Effector CD8-positive, alpha-beta T cell (primary cell): ENCODE measurements around the gene LRRC58.
"Not testable (repeated sequence)": the region's sequence is repeated elsewhere in the genome, so short reads cannot be mapped to it uniquely, and the experiment has no call there.

ENCODE experiments used
- DNase-seq: peaks from one replicate; lab custom pipeline; 2025; lab: John Stamatoyannopoulos, UW

LRRC58 gene

DNA sequence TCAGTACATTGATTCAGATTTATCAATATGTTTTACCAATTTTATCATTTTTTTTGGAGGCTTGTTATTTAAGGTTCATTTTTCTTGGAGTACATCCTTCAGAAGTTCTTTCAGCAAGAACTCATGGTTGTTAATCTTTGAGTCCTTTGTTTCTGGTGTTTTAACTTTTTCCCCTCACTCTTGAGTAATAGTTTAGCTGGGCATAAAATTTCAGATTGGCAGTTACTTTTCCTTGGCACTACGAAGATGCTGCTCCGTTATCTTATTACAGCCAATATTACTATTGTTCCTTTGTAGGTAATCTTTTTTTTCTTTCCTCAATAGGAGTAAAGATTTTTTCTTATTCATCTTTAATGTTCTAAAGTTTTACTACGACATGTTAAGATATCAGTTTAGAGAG is 9.8 kb downstream of the LRRC58 start:
- DNase-seq: no peak

DNA sequence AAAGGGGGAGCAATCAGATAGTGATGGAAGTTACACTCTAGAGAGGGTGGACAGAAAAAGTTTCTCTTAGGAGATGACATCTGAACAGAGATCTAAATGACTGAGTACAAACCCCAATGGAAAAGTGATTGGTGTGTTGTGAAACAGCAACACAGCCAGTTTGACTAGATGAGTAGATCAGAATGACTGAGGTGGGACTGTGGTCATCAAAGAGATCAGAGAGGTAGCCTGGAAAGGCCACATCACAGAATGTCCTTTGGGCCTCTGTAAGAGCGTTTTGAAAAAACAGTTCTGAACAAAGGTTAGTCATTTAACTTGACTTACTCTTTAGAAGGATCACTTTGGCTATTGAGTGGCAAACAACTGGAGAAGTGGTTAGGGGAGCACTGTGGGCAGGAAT is 10.6 kb downstream of the LRRC58 start:
- DNase-seq: no peak

DNA sequence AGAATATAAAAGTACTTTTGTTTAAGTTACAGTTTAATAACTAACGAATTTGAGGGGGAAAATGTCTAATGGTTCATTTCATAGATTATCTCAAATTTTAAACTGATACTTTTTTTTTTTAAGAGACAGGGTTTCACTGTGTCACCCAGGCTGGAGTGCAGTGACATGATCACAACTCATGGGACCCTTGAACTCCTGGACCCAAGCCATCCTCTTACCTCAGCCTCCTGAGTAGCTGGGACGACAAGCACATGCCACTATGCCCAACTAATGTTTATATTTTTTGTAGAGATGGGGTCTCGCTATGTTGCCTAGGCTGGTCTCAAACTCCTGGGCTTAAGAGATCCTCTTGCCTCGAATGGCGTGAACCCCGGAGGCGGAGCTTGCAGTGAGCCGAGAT is 16.5 kb downstream of the LRRC58 start:
- DNase-seq: no peak

DNA sequence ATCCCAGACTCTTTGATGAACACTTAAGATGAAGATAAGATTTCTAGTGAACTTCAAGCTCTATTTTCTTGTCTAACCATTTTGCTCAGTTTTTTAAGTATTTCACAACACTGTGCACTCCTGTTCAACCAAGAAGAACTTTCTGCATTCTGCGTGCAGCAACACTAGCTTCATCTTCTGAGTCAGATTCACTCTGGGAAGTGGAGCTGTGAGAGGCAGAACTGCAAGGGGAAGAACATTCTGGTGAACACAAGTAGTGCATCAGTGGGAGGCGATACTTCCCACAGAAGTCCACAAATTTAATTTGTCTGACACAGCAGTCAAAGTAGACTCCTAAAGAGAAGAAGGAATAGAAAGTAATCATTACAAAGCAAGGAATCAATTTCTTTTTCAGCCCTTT is 18.1 kb downstream of the LRRC58 start:
- no peak for DNase-seq

GRCh38 chr3:120326784-120327183 is 22.4 kb downstream of the LRRC58 start:
- DNase-seq: no peak

- no peak for DNase-seq
These were observed 25.0 kb downstream of the LRRC58 start for GRCh38 chr3:120324190-120324589.

- not testable (repeated sequence) for DNase-seq
These were observed 25.4 kb downstream of the LRRC58 start for GRCh38 chr3:120323761-120324160.

DNA sequence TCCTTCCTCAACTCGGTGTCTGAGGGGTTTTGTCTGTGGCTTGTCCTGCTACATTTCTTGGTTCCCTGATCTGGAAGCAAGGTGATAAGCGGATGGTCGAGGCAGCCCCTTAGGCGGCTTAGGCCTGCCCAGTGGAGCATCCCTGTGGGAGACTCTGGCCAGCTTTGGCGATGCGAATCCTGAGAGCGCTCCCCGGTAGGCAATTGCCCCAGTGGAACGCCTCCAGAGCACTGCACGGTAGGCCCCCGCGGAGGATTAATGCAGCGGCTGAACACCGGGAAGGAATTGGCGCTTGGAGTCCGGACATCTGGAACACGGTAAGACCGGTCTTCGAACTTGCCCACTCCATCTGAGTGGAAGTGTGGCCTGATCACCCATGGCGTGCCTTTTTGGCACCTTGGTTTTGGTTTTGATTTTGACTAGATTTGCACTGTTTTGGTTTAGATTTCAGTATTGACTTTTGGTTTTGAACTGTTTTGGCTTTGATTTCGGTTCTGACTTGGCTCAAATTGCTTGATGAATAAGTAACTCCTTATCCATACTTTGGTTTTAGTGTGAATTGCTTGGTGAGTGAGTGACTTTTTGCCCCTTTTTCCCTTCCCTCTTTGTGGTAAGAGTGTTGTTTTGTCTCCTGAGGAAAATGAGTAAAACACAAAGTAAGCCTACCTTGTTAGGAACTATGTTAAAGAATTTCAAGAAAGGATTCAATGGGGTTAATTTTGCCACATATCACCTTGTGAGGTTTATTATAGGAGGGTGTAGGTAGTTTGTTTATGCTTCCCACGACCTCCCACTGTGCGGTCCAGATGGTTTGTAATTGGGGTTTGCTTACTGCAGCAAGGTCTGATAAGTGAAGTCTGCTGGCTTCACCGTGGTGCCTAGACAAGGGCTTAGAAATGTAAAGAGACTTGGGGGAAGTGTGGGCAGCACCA is 37.0 kb downstream of the LRRC58 start:
- DNase-seq: no peak

GRCh38 chr3:120306519-120307455 is 42.4 kb downstream of the LRRC58 start:
- no peak for DNase-seq

GRCh38 chr3:120304616-120305015 is 44.5 kb downstream of the LRRC58 start:
- no peak for DNase-seq

DNA sequence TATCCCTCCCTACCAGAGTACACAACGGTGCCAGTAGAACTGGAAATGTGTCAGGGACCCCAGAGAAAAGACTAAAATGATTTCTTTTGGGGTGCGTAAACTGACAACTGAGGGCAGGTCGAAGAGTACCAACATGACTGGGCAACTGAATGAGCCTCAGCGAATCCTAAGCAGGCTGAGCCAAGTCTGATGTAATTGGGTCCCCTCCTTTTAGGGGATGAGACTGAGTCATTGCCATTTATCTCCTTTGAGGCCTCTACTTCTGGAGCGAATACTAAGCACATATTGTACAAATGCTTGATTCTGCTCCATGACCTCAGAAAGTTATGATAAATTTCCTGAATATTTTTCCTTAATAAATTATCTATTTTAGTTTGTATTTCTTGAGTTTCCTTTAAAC is 46.8 kb downstream of the LRRC58 start:
- DNase-seq: no peak

DNA sequence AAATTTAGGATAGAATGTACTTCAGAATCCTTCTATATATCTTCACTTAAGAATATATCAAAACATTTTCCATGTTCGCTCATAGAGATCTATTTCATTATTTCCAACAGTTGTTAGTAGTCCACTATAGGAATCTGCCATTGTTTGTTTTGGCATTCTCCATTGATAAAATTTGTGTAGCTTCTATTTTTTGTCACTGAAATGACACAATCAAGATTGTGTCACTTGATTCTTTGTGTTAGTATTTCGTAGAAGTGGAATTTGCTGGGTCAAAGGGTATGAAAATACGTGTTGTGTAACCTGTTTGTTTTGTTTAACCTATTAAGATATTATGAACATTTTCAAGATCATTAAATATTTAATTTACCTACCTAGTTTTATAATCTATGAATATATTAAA is 48.2 kb downstream of the LRRC58 start:
- no peak for DNase-seq

DNA sequence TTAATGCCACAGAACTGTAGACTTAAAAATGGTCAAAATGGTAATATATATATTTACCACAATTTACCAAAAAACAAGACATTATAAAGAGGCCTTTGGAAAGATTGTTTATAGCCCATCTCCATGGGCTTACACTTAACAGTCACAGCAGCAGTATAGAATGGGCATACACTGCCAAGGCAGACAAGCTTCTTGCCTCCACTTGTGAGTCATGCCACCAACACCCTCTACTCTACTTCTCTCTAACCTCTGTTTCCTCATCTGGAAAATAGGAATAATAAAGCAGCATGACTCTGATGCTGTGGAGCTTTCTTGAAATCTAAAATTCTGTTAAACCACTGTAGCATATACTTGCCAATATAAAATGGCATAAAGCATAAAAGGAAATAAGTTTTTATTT is 49.8 kb downstream of the LRRC58 start:
- no peak for DNase-seq

DNA sequence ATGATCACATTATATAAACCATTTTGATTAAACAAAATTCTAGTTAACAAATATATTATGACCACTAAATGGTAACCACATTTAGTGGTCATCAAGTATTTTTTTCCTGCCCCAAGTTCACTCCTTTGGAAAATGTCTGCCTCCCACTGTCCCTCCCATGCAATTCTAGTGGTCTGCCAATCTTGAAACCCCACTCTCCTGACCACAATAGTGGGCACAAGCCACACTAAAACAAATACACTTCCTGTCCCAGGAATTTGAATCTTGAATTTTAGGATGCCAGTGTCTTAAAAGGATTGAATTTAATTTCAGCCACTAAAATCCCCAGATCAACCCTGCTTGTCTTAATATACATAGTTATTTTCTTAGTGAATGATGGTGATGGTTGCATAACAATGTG is 50.2 kb downstream of the LRRC58 start:
- no peak for DNase-seq

GRCh38 chr3:120291552-120291951 is 57.6 kb downstream of the LRRC58 start:
- DNase-seq: not testable (repeated sequence)

DNA sequence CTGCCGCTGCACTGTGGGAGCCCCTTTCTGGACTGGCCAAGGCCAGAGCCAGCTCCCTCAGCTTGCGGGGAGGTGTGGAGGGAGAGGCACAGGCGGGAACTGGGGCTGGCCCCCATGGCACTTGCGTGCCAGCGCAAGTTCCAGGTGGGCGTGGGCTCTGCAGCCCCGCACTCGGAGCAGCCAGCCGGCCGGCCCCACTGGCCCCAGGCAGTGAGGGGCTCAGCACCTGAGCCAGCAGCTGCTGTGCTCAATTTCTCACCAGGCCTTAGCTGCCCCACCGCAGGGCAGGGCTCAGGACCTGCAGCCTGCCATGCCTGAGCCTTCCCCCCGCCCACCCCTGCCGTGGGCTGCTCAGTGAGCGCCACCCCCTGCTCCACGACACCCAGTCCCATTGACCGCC is 59.5 kb downstream of the LRRC58 start:
- DNase-seq: no peak

- DNase-seq: no peak
These were observed 62.7 kb downstream of the LRRC58 start for GRCh38 chr3:120286465-120286864.

DNA sequence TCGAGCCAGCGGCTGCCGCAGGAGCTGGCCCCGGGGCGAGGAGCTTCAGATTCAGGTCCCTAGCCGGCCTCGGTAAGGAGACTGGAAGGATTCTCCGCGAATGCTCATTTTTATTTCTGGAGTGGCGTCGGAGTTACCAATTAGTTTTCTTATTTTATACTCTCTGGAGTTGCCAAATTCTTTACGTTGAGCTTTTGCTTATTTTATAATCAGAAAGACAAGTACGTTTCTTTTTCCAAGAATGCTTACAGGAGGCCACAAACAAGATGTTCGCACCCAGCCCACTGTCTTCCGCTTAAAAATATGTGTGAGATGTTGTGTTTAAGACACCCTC is 63.7 kb downstream of the LRRC58 start:
- DNase-seq: no peak

GRCh38 chr3:120284747-120285507 is 64.2 kb downstream of the LRRC58 start, which contains the start of gene GPR156:
Gene GPR156 (minus strand): TSS chr3:120285222. CDS start chr3:120244098, 41,124 bp downstream.
- DNase-seq: no peak

GRCh38 chr3:120281261-120281660 is 67.9 kb downstream of the LRRC58 start:
- DNase-seq: no peak

GRCh38 chr3:120280566-120280965 is 68.6 kb downstream of the LRRC58 start:
- no peak for DNase-seq

GRCh38 chr3:120280026-120280425 is 69.1 kb downstream of the LRRC58 start:
- no peak for DNase-seq
